ENCODE results near the gene OTX1. TPM values are rescaled to one million over a fixed set of nuclear protein-coding genes. Genes with fewer than 3 reads are reported as not detected.

Gene OTX1
- total RNA-seq, 4 donors from 2014 or later: not detected

GRCh38 chr2:63093502-63093901 is 42.9 kb downstream of the OTX1 start:
- intact Hi-C loops (cut with DNase I; ENCODE audit: low total_unique reads): no loop called here

GRCh38 chr2:63096491-63096890 is 45.9 kb downstream of the OTX1 start:
- no peak for TF ChIP-seq CTCF (IDR thresholded peaks at IDR 0.05)
- no peak for TF ChIP-seq POLR2A (IDR thresholded peaks at IDR 0.05)
- no peaks in the 10 kb centered on the region for H3K27me3 ChIP-seq
- intact Hi-C loops (cut with DNase I; ENCODE audit: low total_unique reads): no loop called here
- no peaks in the 10 kb centered on the region for H3K9me3 ChIP-seq
- H3K4me1 ChIP-seq: no peaks in the 10 kb centered on the region
- no peaks in the 10 kb centered on the region for H3K36me3 ChIP-seq
- no peak for DNase-seq
- H3K27ac ChIP-seq: no peak overlapping the region
- H3K4me3 ChIP-seq: no peak overlapping the region

More at GRCh38 chr2:63093502-63093901, 42.9 kb downstream of the OTX1 start:
- no peak overlapping the region for H3K4me3 ChIP-seq
- no peak overlapping the region for H3K27ac ChIP-seq
- no peak for TF ChIP-seq CTCF (IDR thresholded peaks at IDR 0.05)
- no peak for TF ChIP-seq POLR2A (IDR thresholded peaks at IDR 0.05)
- no peak for DNase-seq
- H3K9me3 ChIP-seq: no peaks in the 10 kb centered on the region
- no peaks in the 10 kb centered on the region for H3K4me1 ChIP-seq
- H3K27me3 ChIP-seq: no peaks in the 10 kb centered on the region
- H3K36me3 ChIP-seq: no peaks in the 10 kb centered on the region

GRCh38 chr2:63099032-63099431 is 48.4 kb downstream of the OTX1 start:
- Histone ChIP-seq H3K27me3 (no peaks in the 10 kb centered on the region), H3K27ac (no peak overlapping the region), H3K9me3 (peaks cover 0 to under 1% of the 10 kb centered on the region in 2 donors), H3K4me1 (no peaks in the 10 kb centered on the region), H3K4me3 (no peak overlapping the region), H3K36me3 (no peaks in the 10 kb centered on the region)
- intact Hi-C loops (cut with DNase I; ENCODE audit: low total_unique reads): no loop called here
- no peak for DNase-seq
- TF ChIP-seq POLR2A (IDR thresholded peaks at IDR 0.05) (no peak), CTCF (IDR thresholded peaks at IDR 0.05) (no peak)

- Histone ChIP-seq H3K9me3 (peaks cover 0 to 12% of the 10 kb centered on the region in 2 donors), H3K27me3 (no peaks in the 10 kb centered on the region), H3K4me3 (no peak overlapping the region), H3K36me3 (no peaks in the 10 kb centered on the region), H3K4me1 (no peaks in the 10 kb centered on the region), H3K27ac (no peak overlapping the region)
- intact Hi-C loops (cut with DNase I; ENCODE audit: low total_unique reads): no loop called here
- no peak for DNase-seq
- TF ChIP-seq CTCF (IDR thresholded peaks at IDR 0.05): no peak
- no peak for TF ChIP-seq POLR2A (IDR thresholded peaks at IDR 0.05)
Measured at GRCh38 chr2:63101954-63102353, 51.3 kb downstream of the OTX1 start.

- peaks cover 0 to 12% of the 10 kb centered on the region in 2 donors for H3K9me3 ChIP-seq
Measured at GRCh38 chr2:63104482-63104881, 53.9 kb downstream of the OTX1 start.

More at GRCh38 chr2:63104482-63104881, 53.9 kb downstream of the OTX1 start:
- Histone ChIP-seq H3K4me1 (no peaks in the 10 kb centered on the region), H3K27me3 (no peaks in the 10 kb centered on the region), H3K4me3 (no peak overlapping the region), H3K27ac (no peak overlapping the region), H3K36me3 (no peaks in the 10 kb centered on the region)
- TF ChIP-seq CTCF (IDR thresholded peaks at IDR 0.05) (no peak), POLR2A (IDR thresholded peaks at IDR 0.05) (no peak)
- no peak for DNase-seq
- intact Hi-C loops (cut with DNase I; ENCODE audit: low total_unique reads): no loop called here

Data from uterus (tissue), 4 donors.